NCI-H748 treated with DMSO at 0.1 percent for 48 hours (cell line): Measurements from ENCODE around the gene LSR.
A peak's percentile ranks its signal among the peaks of the same experiment; 100 is the strongest.
"Not testable (repeated sequence)": the region's sequence is repeated elsewhere in the genome, so short reads cannot be mapped to it uniquely, and the experiment has no call there.

Source experiments
- DNase-seq: peaks from one replicate; lab custom pipeline; 2025; lab: John Stamatoyannopoulos, UW

LSR gene

DNA sequence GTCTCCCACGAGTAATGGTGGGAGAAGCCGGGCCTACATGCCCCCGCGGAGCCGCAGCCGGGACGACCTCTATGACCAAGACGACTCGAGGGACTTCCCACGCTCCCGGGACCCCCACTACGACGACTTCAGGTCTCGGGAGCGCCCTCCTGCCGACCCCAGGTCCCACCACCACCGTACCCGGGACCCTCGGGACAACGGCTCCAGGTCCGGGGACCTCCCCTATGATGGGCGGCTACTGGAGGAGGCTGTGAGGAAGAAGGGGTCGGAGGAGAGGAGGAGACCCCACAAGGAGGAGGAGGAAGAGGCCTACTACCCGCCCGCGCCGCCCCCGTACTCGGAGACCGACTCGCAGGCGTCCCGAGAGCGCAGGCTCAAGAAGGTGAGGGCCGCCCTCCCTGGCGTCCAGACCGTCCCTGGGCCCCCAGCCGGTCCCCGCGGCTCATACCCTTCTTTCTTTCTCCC is 18.6 kb downstream of the LSR start:
- no peak for DNase-seq

DNA sequence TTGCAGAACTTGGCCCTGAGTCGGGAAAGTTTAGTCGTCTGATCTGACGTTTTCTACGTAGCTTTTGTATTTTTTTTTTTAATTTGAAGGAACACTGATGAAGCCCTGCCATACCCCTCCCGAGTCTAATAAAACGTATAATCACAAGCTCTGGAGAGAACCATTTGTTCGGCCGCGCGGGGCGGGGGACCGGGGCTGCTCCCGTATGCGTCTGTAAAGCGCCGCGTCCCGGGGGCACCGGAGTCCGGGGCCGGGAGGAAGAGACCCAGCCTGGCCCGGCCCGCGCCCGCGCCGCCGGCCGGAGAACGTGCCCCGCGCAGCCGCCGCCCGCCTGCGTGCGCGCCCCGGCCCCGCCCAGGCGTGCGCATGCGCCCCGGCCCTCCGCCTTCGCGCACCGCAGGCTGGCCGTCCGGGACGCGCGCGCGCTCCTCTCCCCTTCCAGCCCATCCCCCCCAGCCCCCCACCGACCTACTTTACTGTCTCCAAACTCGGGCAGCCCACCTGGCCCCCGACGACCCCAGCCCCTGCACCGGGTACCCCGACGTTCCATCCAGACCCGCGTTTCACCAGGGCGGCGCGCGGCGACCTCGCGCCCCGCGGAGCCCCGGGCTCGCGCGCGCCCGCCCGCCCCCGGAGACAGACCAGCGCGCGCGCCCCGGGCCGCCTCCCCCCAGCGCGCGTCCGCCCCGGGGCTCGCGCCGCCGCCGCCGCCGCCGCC is 19.2 kb downstream of the LSR start:
- peak; percentile 26 for DNase-seq

DNA sequence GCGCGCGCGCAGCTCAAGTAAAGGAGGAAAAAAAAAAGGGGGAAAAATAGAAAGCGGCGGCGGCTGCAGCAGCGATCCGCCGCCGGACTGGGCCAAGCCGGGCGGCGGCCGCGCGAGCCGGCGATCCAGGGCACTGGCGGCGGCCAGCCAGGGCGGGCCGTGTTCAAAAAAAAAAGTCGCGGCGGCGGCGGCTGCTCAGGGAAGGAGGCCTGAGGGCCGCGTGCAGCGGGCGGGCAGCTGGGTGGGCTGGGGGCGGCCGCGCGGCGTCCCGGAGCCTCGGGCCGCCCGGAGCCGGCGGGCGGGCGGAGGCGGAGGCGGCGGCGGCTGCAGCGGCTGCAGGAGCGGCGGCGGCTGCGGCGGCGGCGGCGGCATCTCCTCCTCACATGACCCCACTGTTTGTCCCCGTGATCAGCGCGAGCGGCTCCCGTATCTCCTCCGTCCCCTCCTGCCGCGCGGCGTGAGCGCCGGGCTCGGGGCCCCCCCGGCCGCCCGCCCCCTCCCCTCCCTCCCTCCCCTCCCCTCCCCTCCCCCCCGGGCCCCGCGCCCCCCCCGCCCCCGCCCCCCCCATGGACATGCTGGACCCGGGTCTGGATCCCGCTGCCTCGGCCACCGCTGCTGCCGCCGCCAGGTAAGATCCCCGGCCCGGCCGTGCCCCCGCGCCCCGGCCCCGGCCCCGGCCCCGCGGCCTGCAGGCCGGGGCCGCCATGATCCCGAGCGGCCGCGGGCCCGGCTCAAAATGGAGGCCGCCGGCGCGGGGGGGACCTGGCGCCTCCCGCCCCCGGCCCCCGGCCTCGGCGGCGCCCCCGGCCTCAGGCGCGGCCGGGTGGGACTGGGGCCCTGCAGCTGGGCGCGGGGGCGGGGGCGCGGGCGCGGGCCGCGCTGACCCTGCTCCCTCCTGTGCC is 20.0 kb downstream of the LSR start, which contains the start of gene USF2:
Gene USF2, plus strand, starts transcription at position 427 of the 902 bp plus-strand sequence. Its CDS starts 140 bp downstream, at position 567.
- peak; percentile 16 for DNase-seq

DNA sequence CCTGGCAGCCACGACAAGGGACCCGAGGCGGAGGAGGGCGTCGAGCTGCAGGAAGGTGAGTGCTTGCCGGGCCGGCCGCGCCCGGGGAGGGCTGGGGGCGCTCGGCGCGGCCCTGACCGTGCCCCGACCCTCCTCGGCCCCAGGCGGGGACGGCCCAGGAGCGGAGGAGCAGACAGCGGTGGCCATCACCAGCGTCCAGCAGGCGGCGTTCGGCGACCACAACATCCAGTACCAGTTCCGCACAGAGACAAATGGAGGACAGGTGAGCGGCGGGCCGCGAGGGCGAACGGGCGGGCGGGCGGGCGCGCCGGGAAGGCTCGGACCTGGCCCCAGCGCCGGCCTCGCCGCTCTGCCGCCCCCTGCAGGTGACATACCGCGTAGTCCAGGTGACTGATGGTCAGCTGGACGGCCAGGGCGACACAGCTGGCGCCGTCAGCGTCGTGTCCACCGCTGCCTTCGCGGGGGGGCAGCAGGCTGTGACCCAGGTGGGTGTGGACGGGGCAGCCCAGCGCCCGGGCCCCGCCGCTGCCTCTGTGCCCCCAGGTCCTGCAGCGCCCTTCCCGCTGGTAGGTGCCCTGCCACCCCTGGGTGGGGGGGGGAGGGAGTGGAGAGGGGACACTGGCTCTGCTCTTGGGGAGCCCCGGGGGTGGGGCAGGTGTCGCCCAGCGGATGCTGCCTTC is 20.8 kb downstream of the LSR start:
- DNase-seq: peak; percentile 84

DNA sequence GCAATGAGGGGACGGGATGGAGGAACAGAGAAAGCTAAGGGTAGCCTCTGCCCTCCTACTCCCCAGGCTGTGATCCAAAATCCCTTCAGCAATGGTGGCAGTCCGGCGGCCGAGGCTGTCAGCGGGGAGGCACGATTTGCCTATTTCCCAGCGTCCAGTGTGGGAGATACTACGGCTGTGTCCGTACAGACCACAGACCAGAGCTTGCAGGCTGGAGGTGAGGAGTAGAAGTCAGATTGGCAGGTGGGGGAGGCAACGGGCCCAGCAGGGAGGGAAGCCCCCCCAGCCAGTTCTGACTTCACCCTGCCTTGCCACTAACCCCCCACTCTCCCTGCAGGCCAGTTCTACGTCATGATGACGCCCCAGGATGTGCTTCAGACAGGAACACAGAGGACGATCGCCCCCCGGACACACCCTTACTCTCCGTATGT is 21.6 kb downstream of the LSR start:
- DNase-seq: no peak

DNA sequence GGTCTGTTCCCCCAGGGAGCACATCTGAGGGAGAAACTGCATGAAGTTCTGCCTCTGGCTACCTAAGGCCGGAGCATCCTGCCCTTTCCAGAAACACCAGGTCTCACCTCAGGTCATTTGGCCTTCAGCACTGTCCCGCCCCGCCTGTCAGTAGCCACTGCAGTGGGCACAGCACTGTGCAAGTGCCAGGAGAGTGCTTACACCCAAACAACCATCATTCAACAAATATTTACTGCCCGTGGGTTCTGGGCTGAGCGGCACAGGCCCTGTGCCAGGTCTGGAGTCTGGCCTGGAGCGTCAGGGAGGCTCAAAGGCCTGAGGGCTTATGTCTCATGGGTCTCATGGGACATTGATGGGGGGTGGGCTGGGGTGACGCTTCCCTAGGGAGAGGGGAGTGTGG is 22.7 kb downstream of the LSR start:
- no peak for DNase-seq

DNA sequence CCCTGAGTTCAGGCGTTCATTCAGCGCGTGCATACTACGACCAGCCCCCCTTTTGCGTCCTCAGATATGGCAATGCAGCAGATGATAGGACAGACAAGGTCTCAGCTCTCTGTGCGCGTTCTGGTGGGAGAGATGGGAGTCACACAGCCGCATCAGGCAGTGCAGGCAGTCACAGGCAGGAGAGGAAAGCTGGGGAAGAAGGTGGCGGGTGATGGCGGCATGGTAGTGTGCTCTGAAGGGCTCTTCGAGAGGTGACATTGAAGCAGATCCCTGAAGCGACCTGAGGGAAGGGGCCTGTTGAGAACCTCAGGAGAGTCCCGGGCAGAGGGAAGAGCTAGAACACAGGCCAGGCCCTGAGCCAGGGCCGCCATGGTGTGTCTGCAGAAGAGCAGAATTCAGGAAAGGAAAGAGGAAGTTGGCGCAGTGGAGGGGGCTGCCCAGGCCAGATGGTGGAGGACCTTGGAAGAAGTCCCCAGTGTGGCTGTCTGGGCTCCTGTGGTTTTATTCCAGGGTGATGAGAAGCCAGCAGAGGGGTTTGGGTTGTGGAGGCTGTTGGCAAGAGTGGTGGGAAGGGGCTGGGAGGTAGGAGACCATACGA is 23.4 kb downstream of the LSR start:
- no peak for DNase-seq

DNA sequence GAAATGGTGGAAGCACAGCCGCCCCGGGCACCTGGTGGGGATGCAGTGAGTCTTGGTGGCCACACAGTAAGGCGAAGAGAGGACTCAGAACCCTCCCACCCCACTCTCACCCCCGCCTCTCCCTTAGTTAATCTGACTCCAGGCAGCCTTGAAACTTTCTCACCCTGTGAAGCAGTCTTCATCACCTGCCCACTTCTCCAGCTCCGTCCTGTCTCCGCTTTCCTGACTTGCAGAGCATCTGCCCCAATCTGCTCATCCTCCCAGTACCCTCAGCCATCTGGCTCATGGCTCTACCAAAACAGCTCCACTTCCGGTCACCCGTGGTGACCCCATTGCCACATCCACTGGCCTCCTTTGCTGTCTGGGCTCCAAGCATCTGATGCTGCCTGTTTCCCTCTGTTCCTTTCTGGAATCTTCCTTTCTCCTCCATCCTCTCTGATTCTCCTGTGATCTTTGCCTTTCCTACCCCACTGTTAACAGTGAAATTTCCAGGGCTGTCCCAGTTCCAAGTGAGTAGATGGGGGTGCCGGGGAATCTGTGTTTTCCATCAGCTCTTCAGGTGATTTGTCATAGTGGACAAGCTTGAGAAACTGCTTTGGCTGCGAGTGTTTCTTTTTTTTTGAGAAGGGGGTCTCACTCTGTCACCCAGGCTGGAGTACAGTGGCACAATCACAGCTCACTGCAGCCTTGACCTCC is 24.3 kb downstream of the LSR start:
- DNase-seq: no peak

DNA sequence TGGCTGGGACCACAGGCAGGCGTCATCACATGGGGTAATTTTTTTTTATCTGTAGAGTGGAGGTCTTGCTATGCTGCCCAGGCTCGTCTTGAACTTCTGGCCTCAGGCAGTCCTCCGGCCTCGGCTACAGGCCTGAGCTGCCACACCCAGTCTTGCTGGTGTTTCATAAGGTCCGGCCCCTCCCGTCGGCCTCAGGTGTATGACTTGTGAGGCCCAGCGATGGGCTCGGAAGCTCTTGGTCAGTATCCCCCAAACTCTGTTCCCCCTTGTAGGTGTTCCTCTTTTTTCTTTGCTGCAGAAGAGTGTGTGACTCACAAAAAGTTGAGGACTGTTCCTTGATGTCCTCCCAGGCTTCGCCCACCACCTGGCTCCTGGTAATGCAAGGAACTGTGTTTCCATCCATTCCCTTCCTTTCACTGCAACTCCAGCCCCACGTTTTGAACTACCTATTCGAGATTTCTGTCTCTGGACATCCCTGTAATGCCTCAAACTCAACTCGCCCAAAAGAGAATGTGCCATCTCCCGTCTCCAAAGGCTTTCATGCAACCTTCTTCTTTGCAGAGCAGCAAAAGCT is 25.0 kb downstream of the LSR start:
- DNase-seq: no peak

DNA sequence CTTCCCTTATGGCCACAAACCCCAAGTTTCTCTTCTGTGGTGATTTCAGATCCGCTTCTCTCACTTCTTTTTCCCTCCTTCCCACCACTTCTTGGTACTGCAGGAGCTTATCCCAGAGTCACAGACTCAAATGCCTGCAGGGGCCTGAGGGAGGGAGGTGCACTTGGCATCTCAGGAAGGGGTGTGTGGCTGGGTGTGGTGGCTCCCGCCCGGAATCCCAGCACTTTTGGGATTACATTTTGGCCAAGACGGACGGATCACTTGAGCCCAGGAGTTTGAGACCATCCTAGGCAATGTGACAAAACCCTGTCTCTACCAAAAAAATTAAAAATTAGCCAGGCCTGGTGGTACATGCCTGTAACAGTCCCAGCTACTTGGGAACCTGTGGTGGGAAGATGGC is 25.5 kb downstream of the LSR start:
- no peak for DNase-seq

DNA sequence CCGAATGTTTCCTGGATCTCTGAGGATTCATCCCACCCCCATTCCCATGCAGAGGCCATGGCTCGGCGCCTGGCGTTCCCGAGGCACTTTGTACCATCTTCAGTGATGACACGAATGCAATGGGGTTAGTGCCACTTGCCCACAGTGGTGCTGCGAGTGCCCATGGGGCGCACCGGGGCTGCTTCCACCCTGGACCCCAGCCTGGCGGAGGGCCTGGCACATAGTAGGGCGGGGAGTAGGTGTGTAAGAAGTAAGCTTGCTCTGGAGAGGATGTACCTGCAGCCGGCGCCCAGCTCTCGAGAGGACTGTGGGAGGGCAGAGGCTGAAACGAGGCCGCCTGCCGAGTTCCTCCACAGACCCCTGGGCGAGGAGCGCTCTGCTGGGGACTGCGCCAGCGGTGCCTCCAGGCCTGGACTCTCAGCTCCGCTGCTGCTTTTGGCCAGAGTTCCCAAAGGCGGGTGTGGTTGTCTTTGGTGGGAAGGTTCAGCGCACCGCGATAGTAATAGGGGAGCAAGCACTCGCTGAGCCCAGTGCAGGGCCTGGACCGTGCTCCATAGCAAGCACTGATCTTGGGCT is 28.0 kb downstream of the LSR start:
- DNase-seq: no peak

DNA sequence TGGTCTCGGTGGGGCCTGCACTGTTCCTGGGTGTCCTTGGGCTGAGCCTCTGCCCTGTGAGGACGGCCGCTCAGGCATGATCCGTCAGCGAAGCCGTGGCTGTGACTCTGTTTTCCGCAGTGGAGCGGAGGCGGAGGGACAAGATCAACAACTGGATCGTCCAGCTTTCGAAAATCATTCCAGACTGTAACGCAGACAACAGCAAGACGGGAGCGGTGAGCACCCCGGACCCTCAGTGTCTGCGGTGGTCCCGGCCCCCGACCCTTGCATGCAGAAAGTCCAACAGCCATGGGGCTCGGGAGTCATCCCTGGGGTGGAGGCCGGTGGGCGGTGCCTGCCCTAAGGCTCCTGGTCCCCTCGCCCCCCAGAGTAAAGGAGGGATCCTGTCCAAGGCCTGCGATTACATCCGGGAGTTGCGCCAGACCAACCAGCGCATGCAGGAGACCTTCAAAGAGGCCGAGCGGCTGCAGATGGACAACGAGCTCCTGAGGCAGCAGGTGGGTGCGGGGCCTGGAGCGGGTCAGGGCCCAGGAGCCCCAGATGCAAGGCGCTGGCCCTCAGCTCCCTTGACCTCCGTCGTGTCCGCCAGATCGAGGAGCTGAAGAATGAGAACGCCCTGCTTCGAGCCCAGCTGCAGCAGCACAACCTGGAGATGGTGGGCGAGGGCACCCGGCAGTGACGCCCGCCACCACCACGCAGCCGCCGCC is 29.9 kb downstream of the LSR start:
- no peak for DNase-seq

DNA sequence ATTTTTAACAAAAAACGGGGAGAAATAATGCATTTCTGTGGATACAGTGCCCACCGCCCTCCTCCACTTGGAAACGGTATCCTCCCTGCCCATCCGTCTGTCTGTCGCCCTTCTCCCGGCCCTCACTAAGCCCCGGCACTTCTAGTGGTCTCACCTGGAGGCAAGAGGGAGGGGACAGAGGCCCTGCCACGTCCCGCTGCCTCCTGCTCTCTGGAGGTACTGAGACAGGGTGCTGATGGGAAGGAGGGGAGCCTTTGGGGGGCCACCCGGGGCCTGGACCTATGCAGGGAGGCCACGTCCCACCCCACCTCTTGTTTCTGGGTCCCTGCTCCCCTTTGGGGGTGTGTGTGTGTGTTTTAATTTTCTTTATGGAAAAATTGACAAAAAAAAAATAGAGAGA is 30.6 kb downstream of the LSR start:
- DNase-seq: no peak

DNA sequence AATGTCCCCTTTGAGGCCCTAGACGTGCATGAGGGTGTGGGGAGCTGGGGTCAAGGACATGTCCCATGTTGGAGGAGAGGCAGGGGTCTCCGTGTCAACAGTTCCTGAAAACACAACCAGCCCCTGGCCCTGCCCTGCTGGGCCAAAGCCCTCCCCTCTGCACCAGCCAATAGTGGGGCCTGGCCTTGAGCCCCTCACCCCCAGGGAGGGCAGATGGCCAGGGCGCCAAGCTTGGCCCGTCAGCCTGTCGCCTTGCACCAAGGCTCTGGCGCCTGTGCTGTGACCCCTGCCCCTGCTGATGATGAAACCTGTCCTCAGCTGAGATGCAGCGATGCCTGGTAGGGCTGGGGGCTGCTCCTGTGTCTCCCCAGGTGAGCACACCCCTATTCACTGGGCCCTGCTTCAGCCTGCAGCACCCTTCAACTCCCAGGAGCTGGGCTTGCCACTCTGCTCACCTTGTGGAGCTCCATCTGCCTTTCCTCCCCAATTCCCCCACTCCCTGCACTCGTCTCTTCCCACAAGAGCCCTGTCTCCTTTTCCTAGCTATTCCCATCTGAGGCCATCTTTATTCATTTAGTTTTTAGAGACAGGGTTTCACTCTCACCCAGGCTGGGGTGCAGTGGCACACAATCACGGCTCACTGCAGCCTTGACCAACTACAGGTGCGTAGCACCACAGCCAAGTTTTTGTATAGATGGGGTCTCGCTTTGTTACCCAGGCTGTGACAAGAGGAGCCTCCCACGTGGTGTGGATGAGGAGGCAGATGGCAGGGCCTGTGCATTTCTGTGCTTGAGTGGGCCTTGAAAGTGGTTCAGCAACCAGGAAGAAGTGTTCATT is 31.4 kb downstream of the LSR start:
- DNase-seq: no peak

DNA sequence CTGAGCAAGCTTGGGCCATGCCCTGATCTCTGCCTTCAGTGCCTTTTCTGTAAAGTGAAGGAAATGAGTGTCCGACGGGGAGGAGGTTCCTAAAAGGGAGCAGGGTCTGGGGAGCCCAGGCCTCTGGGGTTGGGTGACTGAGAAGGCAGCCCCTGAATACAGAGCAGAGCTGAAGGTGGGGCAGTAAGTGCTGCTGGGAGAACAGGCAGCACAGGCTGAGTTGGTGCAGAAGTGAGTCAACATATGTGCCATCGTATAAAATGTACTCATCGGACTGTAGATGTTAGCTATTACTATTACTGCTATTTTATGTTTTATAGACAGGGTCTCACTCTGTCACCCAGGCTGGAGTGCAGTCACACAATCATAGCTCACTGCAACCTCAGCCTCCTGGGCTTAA is 32.5 kb downstream of the LSR start:
- no peak for DNase-seq

DNA sequence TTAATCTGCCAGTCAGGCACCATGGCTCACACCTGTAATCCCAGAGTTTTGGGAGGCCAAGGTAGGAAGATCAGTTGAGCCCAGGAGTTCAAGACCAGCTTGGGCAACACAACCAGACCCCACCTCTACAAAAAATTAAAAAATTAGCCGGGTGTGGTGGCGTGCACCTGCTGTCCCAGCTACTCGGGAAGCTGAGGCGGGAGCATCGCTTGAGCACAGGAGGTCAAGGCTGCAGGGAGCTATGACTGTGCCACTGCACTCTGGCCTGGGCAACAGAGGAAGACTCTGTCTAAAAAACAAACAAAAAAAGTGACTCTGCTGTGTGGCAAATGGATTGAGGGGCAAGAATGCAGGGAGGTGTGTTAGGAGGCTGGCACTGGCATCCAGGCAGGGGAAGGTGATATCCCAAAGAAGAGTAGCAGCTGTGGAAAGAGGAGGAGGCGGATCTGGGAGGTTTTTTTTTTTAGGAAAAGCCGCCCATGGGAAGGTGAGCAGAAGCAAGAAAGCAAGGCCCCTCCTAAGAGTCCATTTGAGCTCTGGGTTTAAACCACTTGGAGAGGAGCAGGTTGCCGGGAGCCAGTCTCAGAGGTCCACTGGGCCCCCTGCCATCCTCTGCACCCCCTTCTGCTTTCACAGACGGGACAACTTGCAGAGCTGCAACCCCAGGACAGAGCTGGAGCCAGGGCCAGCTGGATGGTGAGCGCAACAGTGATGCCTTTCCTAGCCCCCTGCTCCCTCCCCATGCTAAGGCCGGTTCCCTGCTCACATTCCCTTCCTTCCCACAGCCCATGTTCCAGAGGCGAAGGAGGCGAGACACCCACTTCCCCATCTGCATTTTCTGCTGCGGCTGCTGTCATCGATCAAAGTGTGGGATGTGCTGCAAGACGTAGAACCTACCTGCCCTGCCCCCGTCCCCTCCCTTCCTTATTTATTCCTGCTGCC is 35.6 kb downstream of the LSR start:
- no peak for DNase-seq

DNA sequence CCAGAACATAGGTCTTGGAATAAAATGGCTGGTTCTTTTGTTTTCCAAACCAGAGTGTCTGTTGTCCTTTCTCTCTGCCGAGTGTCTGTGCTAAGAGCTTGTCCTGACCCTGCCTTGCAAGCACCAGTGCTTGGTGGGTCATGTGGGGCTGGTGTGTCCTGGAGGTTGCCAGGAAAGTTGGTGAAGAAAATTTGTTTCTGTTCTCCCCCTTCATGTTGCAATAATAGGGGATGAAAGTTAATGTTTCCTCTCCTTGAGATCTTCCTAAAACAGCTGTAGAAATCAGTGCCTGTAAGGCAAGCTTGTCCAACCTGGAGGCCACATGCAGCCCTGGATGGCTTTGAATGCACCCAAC is 36.3 kb downstream of the LSR start:
- DNase-seq: no peak

DNA sequence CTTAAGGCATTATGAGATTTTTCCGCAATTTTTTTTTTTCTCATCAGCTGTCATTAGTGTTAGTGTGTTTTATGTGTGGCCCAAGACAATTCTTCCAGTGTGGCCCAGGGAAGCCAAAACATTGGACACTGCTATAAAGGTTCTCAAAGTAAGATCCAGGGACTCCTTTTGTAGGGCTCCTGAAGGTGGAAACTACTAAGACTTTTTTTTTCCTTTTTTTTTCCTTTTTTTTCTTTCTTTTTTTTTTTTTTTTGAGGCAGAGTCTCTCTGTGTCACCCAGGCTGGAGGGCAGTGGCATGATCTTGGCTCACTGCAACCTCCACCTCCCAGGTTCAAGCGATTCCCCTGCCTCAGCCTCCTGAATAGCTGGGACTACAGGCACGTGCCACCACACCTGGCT is 36.7 kb downstream of the LSR start:
- DNase-seq: not testable (repeated sequence)
